ENCODE measurements around the gene EMC1. TPM values are rescaled to one million over a fixed set of nuclear protein-coding genes. Genes with fewer than 3 reads are reported as not detected.
"Not testable (repeated sequence)": the region's sequence is repeated elsewhere in the genome, so short reads cannot be mapped to it uniquely, and the experiment has no call there.

Gene EMC1
- polyA plus RNA-seq, 1 donor (not counting 4 experiments of a cell fraction or from before 2014, with no cell fraction given), result 28.6 TPM

GRCh38 chr1:19187852-19188251 lies 63.5 kb downstream of the EMC1 start:
- dilution Hi-C loops (cut with MboI; ENCODE audit: extremely low pct_ligation_motif_present, low sequenced_read_pairs), result no loop called here
- FAIRE-seq, result no peak
- no peak for DNase-seq (ENCODE audit: low read depth, low spot score)
- Histone ChIP-seq H3K27ac (ENCODE audit: control insufficient read depth, insufficient read depth, low read length) (no peak overlapping the region), H4K20me1 (ENCODE audit: control insufficient read depth, extremely low read depth, insufficient read depth, low read length) (no peaks in the 10 kb centered on the region), H3K9me1 (ENCODE audit: control insufficient read depth, extremely low read depth, insufficient read depth, low read length) (no peaks in the 10 kb centered on the region), H3K27me3 (ENCODE audit: control insufficient read depth, extremely low read depth, insufficient read depth, low read length) (no peaks in the 10 kb centered on the region), H3K4me2 (ENCODE audit: control insufficient read depth, extremely low read depth, insufficient read depth, low read depth, low read length) (no peak overlapping the region), H3K9me3 (ENCODE audit: control insufficient read depth, low read depth, low read length) (no peaks in the 10 kb centered on the region), H3K79me2 (ENCODE audit: control insufficient read depth, insufficient read depth, low read length) (peaks cover 3% of the 10 kb centered on the region), H2AFZ (ENCODE audit: control insufficient read depth, low read length) (no peak overlapping the region), H3K9ac (ENCODE audit: control insufficient read depth, extremely low read depth, insufficient read depth, low read length) (no peak overlapping the region), H3K4me1 (ENCODE audit: control insufficient read depth, extremely low read depth, insufficient read depth, low read length) (no peaks in the 10 kb centered on the region), H3K4me3 (ENCODE audit: control insufficient read depth in 2 of 3, extremely low read depth in 1 of 3, insufficient read depth in 2 of 3, low read depth in 1 of 3, low read length in 3 of 3) (no peak overlapping the region), H3K36me3 (ENCODE audit: control insufficient read depth in 2 of 2, extremely low read depth in 1 of 2, insufficient read depth in 2 of 2, low read length in 2 of 2) (peaks cover 34 to 43% of the 10 kb centered on the region in 2 experiments)
- TF ChIP-seq EZH2 (IDR thresholded peaks at IDR 0.05; ENCODE audit: low read length), result no peak

GRCh38 chr1:19186001-19186400 lies 65.3 kb downstream of the EMC1 start:
- H3K36me3 ChIP-seq (ENCODE audit: control insufficient read depth in 2 of 2, extremely low read depth in 1 of 2, insufficient read depth in 2 of 2, low read length in 2 of 2), result peaks cover 27 to 40% of the 10 kb centered on the region in 2 experiments
- FAIRE-seq (peak; percentile 13), DNase-seq (ENCODE audit: low read depth, low spot score) (no peak)
- H4K20me1 ChIP-seq (ENCODE audit: control insufficient read depth, extremely low read depth, insufficient read depth, low read length), result no peaks in the 10 kb centered on the region
- dilution Hi-C loops (cut with MboI; ENCODE audit: extremely low pct_ligation_motif_present, low sequenced_read_pairs), result no loop called here
- H3K4me2 ChIP-seq (ENCODE audit: control insufficient read depth, extremely low read depth, insufficient read depth, low read depth, low read length), result no peak overlapping the region
- H3K27ac ChIP-seq (ENCODE audit: control insufficient read depth, insufficient read depth, low read length), result no peak overlapping the region
- H3K9ac ChIP-seq (ENCODE audit: control insufficient read depth, extremely low read depth, insufficient read depth, low read length), result no peak overlapping the region
- H3K9me1 ChIP-seq (ENCODE audit: control insufficient read depth, extremely low read depth, insufficient read depth, low read length), result no peaks in the 10 kb centered on the region
- H2AFZ ChIP-seq (ENCODE audit: control insufficient read depth, low read length), result no peak overlapping the region
- H3K4me3 ChIP-seq (ENCODE audit: control insufficient read depth in 2 of 3, extremely low read depth in 1 of 3, insufficient read depth in 2 of 3, low read depth in 1 of 3, low read length in 3 of 3), result no peak overlapping the region
- TF ChIP-seq CTCF (optimal IDR thresholded peaks at IDR 0.05 in 1 of 3, IDR thresholded peaks at IDR 0.05 in 1 of 3, conservative IDR thresholded peaks at IDR 0.05 in 1 of 3; ENCODE audit: extremely low read depth in 1 of 3, insufficient read depth in 2 of 3, low read length in 3 of 3), result no peak
- no peak for TF ChIP-seq EZH2 (IDR thresholded peaks at IDR 0.05; ENCODE audit: low read length)
- peaks cover 3% of the 10 kb centered on the region for H3K79me2 ChIP-seq (ENCODE audit: control insufficient read depth, insufficient read depth, low read length)
- no peaks in the 10 kb centered on the region for H3K27me3 ChIP-seq (ENCODE audit: control insufficient read depth, extremely low read depth, insufficient read depth, low read length)
- H3K9me3 ChIP-seq (ENCODE audit: control insufficient read depth, low read depth, low read length), result no peaks in the 10 kb centered on the region
- H3K4me1 ChIP-seq (ENCODE audit: control insufficient read depth, extremely low read depth, insufficient read depth, low read length), result no peaks in the 10 kb centered on the region

- Histone ChIP-seq H3K9me1 (ENCODE audit: control insufficient read depth, extremely low read depth, insufficient read depth, low read length) (no peaks in the 10 kb centered on the region), H4K20me1 (ENCODE audit: control insufficient read depth, extremely low read depth, insufficient read depth, low read length) (no peaks in the 10 kb centered on the region), H2AFZ (ENCODE audit: control insufficient read depth, low read length) (no peak overlapping the region), H3K9me3 (ENCODE audit: control insufficient read depth, low read depth, low read length) (no peaks in the 10 kb centered on the region), H3K4me2 (ENCODE audit: control insufficient read depth, extremely low read depth, insufficient read depth, low read depth, low read length) (no peak overlapping the region), H3K4me3 (ENCODE audit: control insufficient read depth in 2 of 3, extremely low read depth in 1 of 3, insufficient read depth in 2 of 3, low read depth in 1 of 3, low read length in 3 of 3) (no peak overlapping the region), H3K4me1 (ENCODE audit: control insufficient read depth, extremely low read depth, insufficient read depth, low read length) (no peaks in the 10 kb centered on the region), H3K27ac (ENCODE audit: control insufficient read depth, insufficient read depth, low read length) (no peak overlapping the region), H3K9ac (ENCODE audit: control insufficient read depth, extremely low read depth, insufficient read depth, low read length) (no peak overlapping the region), H3K36me3 (ENCODE audit: control insufficient read depth in 2 of 2, extremely low read depth in 1 of 2, insufficient read depth in 2 of 2, low read length in 2 of 2) (peaks cover 28 to 36% of the 10 kb centered on the region in 2 experiments), H3K79me2 (ENCODE audit: control insufficient read depth, insufficient read depth, low read length) (no peaks in the 10 kb centered on the region), H3K27me3 (ENCODE audit: control insufficient read depth, extremely low read depth, insufficient read depth, low read length) (no peaks in the 10 kb centered on the region)
- no peak for DNase-seq (ENCODE audit: low read depth, low spot score)
- dilution Hi-C loops (cut with MboI; ENCODE audit: extremely low pct_ligation_motif_present, low sequenced_read_pairs), result no loop called here
- FAIRE-seq, result no peak
- no peak for TF ChIP-seq EZH2 (IDR thresholded peaks at IDR 0.05; ENCODE audit: low read length)
- no peak for TF ChIP-seq CTCF (optimal IDR thresholded peaks at IDR 0.05 in 1 of 3, IDR thresholded peaks at IDR 0.05 in 1 of 3, conservative IDR thresholded peaks at IDR 0.05 in 1 of 3; ENCODE audit: extremely low read depth in 1 of 3, insufficient read depth in 2 of 3, low read length in 3 of 3)
Observed at GRCh38 chr1:19182223-19182622, 69.1 kb downstream of the EMC1 start.

GRCh38 chr1:19180265-19180657 lies 71.1 kb downstream of the EMC1 start:
- H3K9me3 ChIP-seq (ENCODE audit: control insufficient read depth, low read depth, low read length); dilution Hi-C loops (cut with MboI; ENCODE audit: extremely low pct_ligation_motif_present, low sequenced_read_pairs); H3K4me2 ChIP-seq (ENCODE audit: control insufficient read depth, extremely low read depth, insufficient read depth, low read depth, low read length); H3K9ac ChIP-seq (ENCODE audit: control insufficient read depth, extremely low read depth, insufficient read depth, low read length); H3K27ac ChIP-seq (ENCODE audit: control insufficient read depth, insufficient read depth, low read length); H4K20me1 ChIP-seq (ENCODE audit: control insufficient read depth, extremely low read depth, insufficient read depth, low read length); H2AFZ ChIP-seq (ENCODE audit: control insufficient read depth, low read length); H3K27me3 ChIP-seq (ENCODE audit: control insufficient read depth, extremely low read depth, insufficient read depth, low read length); H3K79me2 ChIP-seq (ENCODE audit: control insufficient read depth, insufficient read depth, low read length); H3K4me3 ChIP-seq (ENCODE audit: control insufficient read depth in 2 of 3, extremely low read depth in 1 of 3, insufficient read depth in 2 of 3, low read depth in 1 of 3, low read length in 3 of 3); FAIRE-seq; H3K9me1 ChIP-seq (ENCODE audit: control insufficient read depth, extremely low read depth, insufficient read depth, low read length); H3K4me1 ChIP-seq (ENCODE audit: control insufficient read depth, extremely low read depth, insufficient read depth, low read length); DNase-seq (ENCODE audit: low read depth, low spot score): not testable (repeated sequence)
- H3K36me3 ChIP-seq (ENCODE audit: control insufficient read depth in 2 of 2, extremely low read depth in 1 of 2, insufficient read depth in 2 of 2, low read length in 2 of 2), result peaks cover 19 to 28% of the 10 kb centered on the region in 2 experiments

All from keratinocyte (primary cell).